ACHN (cell line): ENCODE data around the gene ABCB11.

ENCODE experiments used
- DNase-seq: peaks from one replicate; pipeline ENCODE4 v3.0.0-alpha.2; 2015
- in situ Hi-C: cut with HindIII; loops from 2 replicates; pipeline ENCODE4 v1.10.0; 2017; ENCODE audit warnings: low sequenced_read_pairs, low pct_ligation_motif_present, low pct_unique_long_range_greater_than_20kb

Gene ABCB11

DNA sequence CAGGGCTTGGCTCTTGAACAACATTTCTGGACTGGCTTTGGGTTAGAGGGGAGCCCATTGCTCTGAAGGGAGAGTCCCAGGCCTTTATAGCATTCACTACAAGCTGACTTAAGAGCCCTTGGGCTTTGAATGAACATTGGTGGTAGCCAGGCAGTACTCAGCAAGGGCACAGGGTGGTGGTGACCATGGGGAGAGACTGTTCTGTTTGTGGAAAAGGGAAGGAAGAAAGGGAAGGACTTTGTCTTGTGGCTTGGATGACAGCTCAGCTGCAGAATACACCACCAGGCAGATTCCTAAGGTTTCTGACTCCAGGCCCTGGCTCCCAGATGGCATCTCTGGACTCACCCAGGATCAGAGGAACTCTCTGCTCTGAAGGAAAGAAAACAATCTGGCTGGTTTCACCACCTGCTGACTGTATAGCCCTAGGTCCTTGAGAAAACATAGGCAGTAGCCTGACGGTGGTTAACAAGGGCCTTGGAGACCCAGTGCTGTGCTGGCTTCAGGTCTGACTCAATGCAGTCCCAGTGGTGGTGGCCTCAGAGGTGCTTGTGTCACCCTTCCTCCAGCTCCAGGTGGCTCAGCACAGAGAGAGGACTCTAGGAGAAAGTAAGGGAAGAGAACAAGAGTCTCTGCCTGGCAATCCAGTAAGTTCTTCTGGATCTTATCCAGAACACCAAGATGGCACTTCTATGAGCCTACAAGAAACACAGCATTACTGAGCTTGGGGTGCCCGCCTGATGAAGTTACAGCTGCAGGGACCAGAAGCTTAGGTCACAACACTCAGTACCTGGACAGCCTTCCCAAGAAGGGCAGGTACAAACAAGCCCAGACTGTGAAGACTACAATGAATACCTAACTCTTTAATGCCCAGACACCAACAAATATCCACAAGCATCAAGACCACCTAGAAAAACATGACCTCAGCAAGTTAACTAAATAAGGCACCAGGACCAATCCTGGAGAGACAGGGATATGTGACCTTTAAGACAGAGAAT, 16.4 kb upstream of the ABCB11 start:
- in situ Hi-C loops, result no loop called here
- DNase-seq, result no peak

- DNase-seq, result no peak
- in situ Hi-C loops, result no loop called here
These were observed 15.5 kb upstream of the ABCB11 start for GRCh38 chr2:169046440-169047151.

DNA sequence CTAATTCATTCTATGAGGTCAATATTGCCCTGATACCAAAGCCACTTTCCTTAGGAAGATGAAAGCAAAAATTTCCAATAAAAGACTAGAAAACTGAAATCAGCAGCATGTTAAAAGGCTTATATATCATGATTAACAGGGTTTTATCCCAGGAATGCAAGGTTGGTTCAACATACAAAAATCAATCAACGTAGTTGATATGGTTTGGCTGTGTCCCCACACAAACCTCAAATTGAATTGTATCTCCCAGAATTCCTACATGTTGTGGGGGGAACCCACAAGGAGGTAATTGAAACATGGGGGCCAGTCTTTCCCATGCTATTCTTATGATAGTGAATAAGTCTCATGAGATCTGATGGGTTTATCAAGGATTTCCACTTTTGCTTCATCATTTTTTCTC, 11.7 kb upstream of the ABCB11 start:
- in situ Hi-C loops, result no loop called here
- no peak for DNase-seq

- in situ Hi-C loops, result no loop called here
- no peak for DNase-seq
These were observed 10.5 kb upstream of the ABCB11 start for GRCh38 chr2:169041594-169041993.

- in situ Hi-C loops, result no loop called here
- DNase-seq, result no peak
These were observed 8.6 kb upstream of the ABCB11 start for GRCh38 chr2:169039702-169040101.

DNA sequence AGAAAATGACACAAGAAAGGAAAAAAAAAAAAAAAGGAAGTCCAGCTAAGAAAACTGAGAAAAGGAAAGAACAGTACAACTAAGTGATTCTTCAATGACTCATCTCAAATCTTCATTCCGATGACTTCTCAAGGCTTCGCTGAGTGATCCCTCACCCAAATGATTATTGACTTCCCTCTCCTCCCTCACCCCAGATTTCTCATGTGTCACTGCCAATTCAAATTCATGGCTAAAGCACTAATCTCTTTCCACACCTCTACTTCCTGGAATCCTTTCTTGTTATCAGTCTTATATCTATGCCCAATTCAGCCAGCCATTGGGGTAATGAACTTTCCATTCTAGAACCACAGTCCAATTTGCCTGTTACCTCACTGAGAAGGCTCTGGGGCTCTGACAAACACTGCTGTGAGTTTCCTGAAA, 7.2 kb upstream of the ABCB11 start:
- no peak for DNase-seq
- in situ Hi-C loops, result no loop called here

DNA sequence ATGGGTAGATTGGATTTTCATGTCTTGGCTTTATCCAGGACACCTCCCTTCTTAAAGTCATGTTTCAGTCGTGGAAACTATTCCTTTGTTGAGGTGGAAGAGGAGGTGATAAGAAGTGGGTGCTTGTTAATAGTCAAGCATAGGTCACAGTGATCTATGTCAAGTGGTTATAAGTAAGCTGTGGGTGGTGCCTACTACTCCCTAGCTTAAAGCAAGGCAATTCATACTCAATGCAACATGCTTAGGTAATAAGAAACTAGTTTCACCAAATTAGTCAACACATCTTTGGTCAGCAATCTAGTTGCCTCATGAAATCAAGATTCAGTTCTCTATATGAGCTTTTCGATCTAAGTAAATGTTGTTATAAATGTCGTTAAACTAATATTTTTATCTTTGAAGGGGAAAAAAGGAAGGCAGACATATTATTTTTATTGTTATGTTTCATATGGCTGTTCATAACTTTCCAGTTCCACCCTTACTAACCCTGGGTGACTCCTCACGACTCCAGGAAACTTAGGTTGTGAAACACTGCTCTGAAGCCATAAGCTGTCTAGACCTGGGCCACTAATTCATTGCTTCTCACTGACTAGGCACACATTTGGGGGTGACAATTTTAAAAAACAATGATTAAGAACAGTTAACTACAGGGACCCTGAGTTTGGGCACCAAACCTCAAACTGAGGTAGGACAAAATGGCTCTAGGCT, 5.8 kb upstream of the ABCB11 start:
- in situ Hi-C loops, result no loop called here
- no peak for DNase-seq

DNA sequence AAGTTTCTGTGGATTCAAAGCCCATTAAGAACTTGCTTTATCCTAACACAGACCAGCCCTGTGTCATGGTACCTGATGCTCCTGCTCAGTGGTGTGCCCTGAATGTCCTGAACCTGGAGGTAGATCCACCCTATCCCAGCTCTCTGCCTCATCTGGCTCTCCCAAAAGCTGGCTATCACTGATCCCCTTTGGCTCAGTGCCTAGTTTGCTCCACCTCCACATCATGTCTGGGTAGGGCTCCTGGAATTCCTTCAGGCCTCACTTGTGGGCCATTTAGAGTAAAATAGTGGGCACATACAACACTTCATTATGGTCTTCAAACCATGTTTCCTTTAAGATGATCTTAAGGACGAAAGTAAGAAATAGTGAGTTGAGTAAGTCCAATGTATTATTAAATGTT, 4.8 kb upstream of the ABCB11 start:
- in situ Hi-C loops, result no loop called here
- DNase-seq, result no peak

DNA sequence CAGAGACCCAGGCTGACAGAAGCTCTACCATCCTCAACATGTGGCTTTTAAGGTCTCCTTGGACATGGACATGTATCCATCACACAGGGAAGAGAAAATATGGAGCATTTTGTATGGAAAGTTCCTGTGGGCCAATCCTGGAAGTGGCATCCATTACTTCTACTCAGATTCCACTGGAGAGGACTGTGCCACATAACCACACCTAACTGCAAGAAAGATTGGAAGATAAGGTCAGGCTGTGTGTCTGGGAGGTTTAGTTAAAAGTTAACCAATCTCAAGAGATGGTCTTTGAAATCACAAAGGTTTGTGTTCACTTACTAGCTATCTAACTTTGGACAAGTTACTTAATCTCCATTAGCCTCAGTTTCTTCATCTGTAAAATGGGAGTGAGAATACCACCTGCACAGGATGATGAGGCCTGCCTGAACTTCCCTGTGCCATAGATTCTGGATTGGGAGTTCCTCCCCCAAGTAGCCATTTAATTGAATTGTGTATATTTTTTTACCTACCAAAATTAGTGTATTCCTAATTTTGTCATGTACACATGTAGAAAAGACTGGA, 3.9 kb upstream of the ABCB11 start:
- in situ Hi-C loops, result no loop called here

GRCh38 chr2:169034256-169034655, 3.1 kb upstream of the ABCB11 start:
- in situ Hi-C loops, result no loop called here
- DNase-seq, result no peak

More for the DNA sequence above, 3.9 kb upstream of the ABCB11 start:
- no peak for DNase-seq

- in situ Hi-C loops, result no loop called here
- no peak for DNase-seq
These were observed 1.8 kb downstream of the ABCB11 start for GRCh38 chr2:169029341-169029740.

DNA sequence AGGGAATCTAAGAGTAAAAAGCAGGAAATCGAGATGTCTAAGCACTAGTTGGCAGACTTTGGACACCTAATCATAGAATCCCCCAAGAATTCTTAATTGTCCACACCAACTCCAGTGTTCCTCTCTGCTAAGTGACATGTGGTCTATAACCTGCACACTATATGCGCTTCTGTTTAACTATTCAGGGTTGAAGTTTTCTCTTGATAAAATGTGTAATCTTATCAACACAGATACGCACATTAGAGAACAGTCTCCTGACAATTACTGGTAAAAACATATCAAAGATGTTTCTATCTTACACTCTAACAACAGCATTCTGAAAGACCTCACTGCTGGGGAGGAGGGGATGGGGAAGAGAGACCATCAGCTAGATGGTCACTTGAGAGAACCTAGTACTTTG, 3.9 kb downstream of the ABCB11 start:
- DNase-seq, result no peak
- in situ Hi-C loops, result no loop called here

DNA sequence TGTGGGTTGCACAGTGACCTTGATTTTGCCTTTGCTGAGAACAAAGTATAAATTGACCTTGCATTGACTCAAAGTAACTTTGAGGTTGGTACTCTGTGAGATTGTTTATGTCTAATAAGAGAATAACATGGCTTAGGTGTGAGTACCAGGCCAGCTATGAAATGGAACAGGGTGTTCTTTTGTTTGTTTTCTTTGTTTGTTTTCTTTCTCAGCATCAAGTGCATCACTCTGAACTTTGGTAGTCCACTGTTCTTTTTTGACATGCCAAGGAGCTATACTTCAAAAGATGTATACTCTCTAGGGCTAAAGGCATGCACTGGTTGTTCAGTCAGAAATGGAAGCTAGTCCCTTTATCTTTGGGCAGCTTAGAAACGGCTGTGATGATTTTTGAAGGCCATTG, 5.1 kb downstream of the ABCB11 start:
- no peak for DNase-seq
- in situ Hi-C loops, result no loop called here

GRCh38 chr2:169023161-169023560, 8.0 kb downstream of the ABCB11 start:
- in situ Hi-C loops, result no loop called here
- no peak for DNase-seq

DNA sequence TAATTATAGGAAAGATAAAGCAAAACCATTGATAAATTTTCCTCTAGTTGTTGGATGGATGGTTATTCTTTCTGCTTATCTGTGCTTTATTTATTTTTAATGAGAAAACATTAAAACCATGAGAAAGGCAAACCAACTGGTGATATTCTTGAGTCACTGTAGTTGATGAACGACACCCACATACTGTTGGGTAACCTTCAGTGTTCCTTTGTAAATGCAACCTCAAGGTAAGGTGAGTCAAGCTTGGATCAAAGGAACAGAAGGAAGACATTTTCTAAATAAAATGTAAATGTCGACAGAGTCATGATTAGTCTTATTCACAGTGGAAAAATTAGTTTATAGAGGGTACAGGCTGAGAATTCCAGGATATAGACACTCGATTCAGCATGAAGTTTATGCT, 12.7 kb downstream of the ABCB11 start:
- no peak for DNase-seq
- in situ Hi-C loops, result no loop called here

DNA sequence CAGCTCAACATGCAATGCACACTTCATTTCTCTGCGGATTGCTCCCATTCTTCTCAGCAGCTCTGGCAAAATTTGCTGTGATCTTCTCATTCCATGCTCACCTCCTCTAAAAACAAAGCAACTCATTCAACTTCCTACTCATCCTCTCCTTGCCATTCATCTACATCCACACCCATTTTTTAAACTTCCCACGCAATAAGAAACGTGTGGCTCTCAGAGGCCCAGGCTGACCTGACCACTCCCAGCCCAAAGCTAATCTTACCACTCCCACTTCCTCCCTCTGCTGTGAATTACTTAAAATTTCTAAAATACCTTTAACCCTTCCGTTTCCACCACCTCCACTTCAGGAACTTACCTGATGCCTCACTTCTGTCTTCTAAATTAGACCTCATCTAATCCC, 15.2 kb downstream of the ABCB11 start:
- no peak for DNase-seq
- in situ Hi-C loops, result no loop called here

- in situ Hi-C loops, result no loop called here
These were observed 16.3 kb downstream of the ABCB11 start for GRCh38 chr2:169014780-169015179.

DNA sequence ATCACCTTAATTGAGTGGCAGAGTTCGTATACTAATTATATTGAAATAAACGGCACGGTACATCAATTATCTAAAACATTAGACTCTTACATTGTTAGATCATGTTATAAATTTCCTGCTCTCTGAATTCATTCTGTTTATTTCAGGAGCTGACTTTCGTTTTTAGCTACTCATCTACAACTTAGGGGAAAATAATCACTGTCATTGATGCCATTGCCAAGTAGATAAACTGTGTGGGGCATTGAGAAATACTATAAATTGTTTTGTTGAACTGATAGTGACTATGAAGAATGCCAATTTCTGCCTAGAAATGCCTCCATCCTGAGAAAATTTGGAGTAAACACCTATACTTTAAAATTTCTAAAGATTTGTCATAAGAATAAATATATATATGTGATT, 17.5 kb downstream of the ABCB11 start:
- no peak for DNase-seq
- in situ Hi-C loops, result no loop called here

More at GRCh38 chr2:169014780-169015179, 16.3 kb downstream of the ABCB11 start:
- no peak for DNase-seq
